K562 (cell line): ENCODE measurements around the gene PLAC8L1. TPM values are rescaled to one million over a fixed set of nuclear protein-coding genes. Genes with fewer than 3 reads are reported as not detected.

Experiments used
- ATAC-seq: fragments of 200-7000 bp; cut with Tn5 transposase; 3 replicates; pipeline ENCODE4 v1.9.1; 2020; ENCODE audit warnings: moderate library complexity
- BruUV-seq: library from RNA; stranded (reverse); fragments of 400-500 nt; replicated peaks from 2 replicates; lab custom pipeline; 2021; lab: Mats Ljungman, UMichigan
- CTCF ChIA-PET: fragments of 300-600 bp; formaldehyde crosslinking; extraction: SDS; loops from one replicate; lab custom pipeline; 2021; ENCODE audit warnings: low intra/inter-chr PET ratio; lab: Yijun Ruan, JAX
- POLR2A ChIA-PET: fragments of 300-600, 350-650 bp; sonication (Branson Sonifier 250); formaldehyde crosslinking; extraction: SDS; loops from one replicate; lab custom pipeline; 2021; ENCODE audit warnings: antibody characterized with exemption, inconsistent platforms; lab: Yijun Ruan, JAX
- DNase-seq, 4 experiments: peaks; one replicate each; pipeline versions ENCODE4 v3.0.0 to v3.0.0-alpha.2; 2011 to 2018; ENCODE audit warnings: low spot score in 3 of 4, mixed read lengths in 3 of 4; ENCODE audit errors: extremely low read depth in 1 of 4
- FAIRE-seq: peaks from 2 replicates; lab custom pipeline; 2011; peaks lifted over from hg19 to GRCh38; lab: Jason Lieb, UNC
- H2AFZ ChIP-seq: 2 replicates; pipeline ENCODE4 v1.6.0; 2011; ENCODE audit warnings: low read depth, low read length, control low read depth, inconsistent platforms
- H3K27ac ChIP-seq: fragments of 200-600 bp; 3 replicates; pipeline ENCODE4 v1.8.0; 2011; ENCODE audit warnings: low read depth, mild to moderate bottlenecking, control low read depth, inconsistent platforms, low read length, moderate library complexity, mixed read lengths; ENCODE audit errors: extremely low read depth
- H3K27me3 ChIP-seq, 2 experiments: fragments of 300-600 bp in 1 of 2; 2 replicates in 1 of 2; 3 replicates in 1 of 2; pipeline versions ENCODE4 v1.6.0 to v1.8.0; 2011; ENCODE audit warnings: inconsistent platforms in 2 of 2, low read length in 2 of 2, mild to moderate bottlenecking in 1 of 2, mixed read lengths in 1 of 2, moderate library complexity in 1 of 2; ENCODE audit not compliant: control insufficient read depth in 2 of 2, insufficient read depth in 2 of 2
- H3K36me3 ChIP-seq: fragments of 300-600 bp; 3 replicates; pipeline ENCODE4 v1.8.0; 2011; ENCODE audit warnings: mild to moderate bottlenecking, low read length, inconsistent platforms; ENCODE audit not compliant: control insufficient read depth, insufficient read depth
- H3K4me1 ChIP-seq, 2 experiments: fragments of 200-600 bp in 1 of 2; replicated peaks in 1 of 2; 2 replicates in 1 of 2; 3 replicates in 1 of 2; pipeline versions ENCODE4 v1.5.1 to v1.8.0; 2011; ENCODE audit warnings: inconsistent platforms in 2 of 2, low read length in 2 of 2, mild to moderate bottlenecking in 1 of 2, mixed read lengths in 1 of 2, moderate library complexity in 1 of 2; ENCODE audit not compliant: control insufficient read depth in 2 of 2, insufficient read depth in 2 of 2
- H3K4me2 ChIP-seq: 2 replicates; pipeline ENCODE4 v1.6.1; 2011; ENCODE audit warnings: low read length, control low read depth, inconsistent platforms, mixed read lengths; ENCODE audit not compliant: insufficient read depth
- H3K4me3 ChIP-seq: fragments of 200-600 bp; sonication (generic), shearing (Covaris generic); 2 replicates; pipeline ENCODE4 v1.5.1; 2016; ENCODE audit warnings: control low read depth, inconsistent platforms
- H3K79me2 ChIP-seq: fragments of 200-600 bp; 3 replicates; pipeline ENCODE4 v1.8.0; 2011; ENCODE audit warnings: low read length, inconsistent platforms; ENCODE audit not compliant: control insufficient read depth, insufficient read depth
- H3K9ac ChIP-seq, 2 experiments: 2 replicates each; pipeline versions ENCODE4 v1.6.0 to v1.6.1; 2011; ENCODE audit warnings: low read depth in 2 of 2, low read length in 2 of 2, control low read depth in 1 of 2, inconsistent platforms in 1 of 2, mild to moderate bottlenecking in 1 of 2, mixed read lengths in 1 of 2; ENCODE audit not compliant: insufficient read depth in 1 of 2
- H3K9me1 ChIP-seq: one replicate; pipeline ENCODE4 v1.6.0; 2011; ENCODE audit warnings: inconsistent platforms, mild to moderate bottlenecking, low read length, moderate library complexity; ENCODE audit not compliant: control insufficient read depth, insufficient read depth
- H3K9me3 ChIP-seq: replicated peaks from 2 replicates; pipeline ENCODE4 v1.5.1; 2011; ENCODE audit warnings: low read depth, low read length, inconsistent platforms; ENCODE audit not compliant: control insufficient read depth, insufficient read depth
- H4K20me1 ChIP-seq: replicated peaks from 2 replicates; pipeline ENCODE4 v1.6.1; 2011; ENCODE audit warnings: low read length, inconsistent platforms, mixed read lengths; ENCODE audit not compliant: control insufficient read depth, insufficient read depth
- ARID2 ChIP-seq: fragments of 450-650 bp; IDR thresholded peaks from 2 replicates; pipeline ENCODE4 v1.6.1; 2017; ENCODE audit warnings: antibody characterized with exemption, mild to moderate bottlenecking
- DACH1 ChIP-seq: fragments of 450-650 bp; IDR thresholded peaks from 2 replicates; pipeline ENCODE4 v1.6.1; 2018; ENCODE audit not compliant: partially characterized antibody
- E2F3 ChIP-seq: fragments of 250-450 bp; sonication (Bioruptor Pico); IDR thresholded peaks from 2 replicates; pipeline ENCODE4 v1.4.0; 2020; ENCODE audit warnings: mild to moderate bottlenecking
- EGR1 ChIP-seq: fragments of 450-650 bp; conservative IDR thresholded peaks from 2 replicates; pipeline ENCODE4 v1.6.1; 2017; ENCODE audit warnings: mild to moderate bottlenecking
- FOXP1 ChIP-seq: sonication (generic); formaldehyde crosslinking; IDR thresholded peaks from 2 replicates; pipeline ENCODE4 v1.8.0; 2022; ENCODE audit warnings: mild to moderate bottlenecking, missing genetic modification reagents
- HNRNPLL ChIP-seq: fragments of 200-400 bp; formaldehyde crosslinking; IDR thresholded peaks from 2 replicates; pipeline ENCODE4 v1.6.1; 2017; ENCODE audit warnings: low read length, low read depth, mild to moderate bottlenecking; ENCODE audit not compliant: poor library complexity, severe bottlenecking
- MAFG ChIP-seq: fragments of 450-650 bp; conservative IDR thresholded peaks from 2 replicates; pipeline ENCODE4 v1.6.1; 2016; ENCODE audit warnings: missing genetic modification characterization, missing compliant biosample characterization
- SETDB1 ChIP-seq: IDR thresholded peaks from one replicate; pipeline ENCODE4 v1.6.1; 2012; ENCODE audit warnings: low read length, control low read depth, inconsistent platforms
- SRF ChIP-seq, 2 experiments: fragments of 250-450, 450-650 bp in 1 of 2; sonication (Bioruptor Pico) in 1 of 2; sonication (generic) in 1 of 2; formaldehyde crosslinking; IDR thresholded peaks; 2 replicates each; pipeline versions ENCODE4 v1.5.0 to v1.5.1; 2020 to 2022; ENCODE audit warnings: mild to moderate bottlenecking in 1 of 2, missing genetic modification reagents in 1 of 2
- TCF7L2 ChIP-seq: fragments of 150-350 bp; IDR thresholded peaks from 2 replicates; pipeline ENCODE4 v1.6.1; 2016; ENCODE audit warnings: low read depth, mild to moderate bottlenecking, low read length, moderate library complexity
- THRAP3 ChIP-seq: fragments of 450-650 bp; IDR thresholded peaks from 2 replicates; pipeline ENCODE4 v1.6.1; 2016; ENCODE audit warnings: mild to moderate bottlenecking, inconsistent platforms, borderline replicate concordance
- ZNF124 ChIP-seq: sonication (generic); formaldehyde crosslinking; IDR thresholded peaks from 2 replicates; pipeline ENCODE4 v1.8.1; 2022; ENCODE audit warnings: missing genetic modification reagents
- WGBS: fragments of 100-300 bp; shearing (Covaris generic); methylation state at CpG from one replicate; pipeline ENCODE4 v1.1.6; 2016; ENCODE audit warnings: low coverage, mixed read lengths; ENCODE audit not compliant: insufficient coverage; ENCODE audit errors: missing lambda C conversion rate; 5-methylcytosine and 5-hydroxymethylcytosine counted together
- in situ Hi-C: fragments of 300-500 bp; cut with MboI; formaldehyde crosslinking; loops from 4 replicates; pipeline ENCODE4 v1.15.0; 2018; ENCODE audit warnings: inconsistent platforms, mixed read lengths
- intact Hi-C: fragments of 100-400 bp; cut with micrococcal nuclease; formaldehyde crosslinking; loops from 2 replicates; pipeline ENCODE4 v1.14.2; 2022
- polyA plus RNA-seq, 8 experiments: library from polyadenylated mRNA; depleted of rRNA in 4 of 8; stranded (reverse) in 5 of 8; unstranded in 3 of 8; fragments of >200 nt; fragmentation: Nextera tagmentation in 2 of 8; fragmentation: Illumina TruSeq in 1 of 8; extraction: Ambion mirVana in 2 of 8; extraction: Trizol in 1 of 8; gene quantifications; 2 replicates each; pipeline versions ENCODE4 v1.2.1 to v1.2.3, GENCODE V29; 2011 to 2014; ENCODE audit warnings: inconsistent platforms in 1 of 8, missing spikeins in 1 of 8
- total RNA-seq, 7 experiments: library from RNA; depleted of rRNA in 6 of 7; stranded (reverse); fragments of >200 nt in 6 of 7; fragmentation: Illumina TruSeq in 2 of 7; extraction: Trizol in 2 of 7; gene quantifications; 2 replicates each; pipeline versions ENCODE4 v1.2.1 to v1.2.3, GENCODE V29; 2011 to 2021; ENCODE audit warnings: low replicate concordance in 1 of 7
- TF ChIP-seq, protein P1 (sequence below): fragments of 250-450 bp; sonication (Bioruptor Pico); IDR thresholded peaks from 2 replicates; pipeline ENCODE4 v1.5.0; 2022; ENCODE audit warnings: mild to moderate bottlenecking
- TF ChIP-seq, protein P2 (sequence below), 2 experiments: fragments of 450-650 bp; IDR thresholded peaks; 2 replicates each; pipeline ENCODE4 v1.6.1; 2018; ENCODE audit warnings: mild to moderate bottlenecking in 2 of 2, low read depth in 1 of 2; ENCODE audit not compliant: partially characterized antibody in 2 of 2
- TF ChIP-seq, protein P3 (sequence below): sonication (generic); formaldehyde crosslinking; IDR thresholded peaks from 2 replicates; pipeline ENCODE4 v1.9.0; 2022; ENCODE audit warnings: mild to moderate bottlenecking, missing genetic modification reagents

The PLAC8L1 gene
- total and polyA plus RNA-seq, 9 of the 15 experiments (the other 6 are each of a cell fraction or from before 2014, with no cell fraction given): 0.10 to 0.43 (median 0.26) TPM; not detected in 3

- TF ChIP-seq, protein P1, sequence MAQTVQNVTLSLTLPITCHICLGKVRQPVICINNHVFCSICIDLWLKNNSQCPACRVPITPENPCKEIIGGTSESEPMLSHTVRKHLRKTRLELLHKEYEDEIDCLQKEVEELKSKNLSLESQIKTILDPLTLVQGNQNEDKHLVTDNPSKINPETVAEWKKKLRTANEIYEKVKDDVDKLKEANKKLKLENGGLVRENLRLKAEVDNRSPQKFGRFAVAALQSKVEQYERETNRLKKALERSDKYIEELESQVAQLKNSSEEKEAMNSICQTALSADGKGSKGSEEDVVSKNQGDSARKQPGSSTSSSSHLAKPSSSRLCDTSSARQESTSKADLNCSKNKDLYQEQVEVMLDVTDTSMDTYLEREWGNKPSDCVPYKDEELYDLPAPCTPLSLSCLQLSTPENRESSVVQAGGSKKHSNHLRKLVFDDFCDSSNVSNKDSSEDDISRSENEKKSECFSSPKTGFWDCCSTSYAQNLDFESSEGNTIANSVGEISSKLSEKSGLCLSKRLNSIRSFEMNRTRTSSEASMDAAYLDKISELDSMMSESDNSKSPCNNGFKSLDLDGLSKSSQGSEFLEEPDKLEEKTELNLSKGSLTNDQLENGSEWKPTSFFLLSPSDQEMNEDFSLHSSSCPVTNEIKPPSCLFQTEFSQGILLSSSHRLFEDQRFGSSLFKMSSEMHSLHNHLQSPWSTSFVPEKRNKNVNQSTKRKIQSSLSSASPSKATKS: no peak
- TF ChIP-seq EGR1: no peak
Measured at GRCh38 chr5:146088098-146088497, 17.3 kb downstream of the PLAC8L1 start (continued).

DNA sequence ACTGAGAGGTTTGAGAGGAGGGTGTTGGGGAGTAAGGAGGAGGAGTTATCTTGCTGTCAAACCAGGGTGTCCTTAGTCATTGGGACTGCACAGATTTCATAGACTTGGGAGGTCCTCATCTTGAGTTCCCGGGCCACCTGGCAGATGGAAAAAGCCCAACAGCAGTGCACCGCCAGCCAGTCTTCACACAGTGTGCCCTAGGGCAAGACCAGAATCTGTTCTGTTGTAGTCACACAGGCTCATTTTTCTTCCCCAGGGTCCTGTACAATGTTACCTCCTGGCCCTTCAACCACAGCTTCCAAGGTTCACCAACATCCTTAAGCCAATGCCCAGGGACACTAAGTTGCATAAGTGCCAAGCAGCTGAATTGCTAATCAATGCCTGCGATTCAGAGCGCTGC lies 21.0 kb downstream of the PLAC8L1 start:
- in situ Hi-C loops: no loop called here
- intact Hi-C loops: no loop called here
- DNase-seq (no peak), FAIRE-seq (no peak), ATAC-seq (no peak)
- Histone ChIP-seq H3K79me2 (no peaks in the 10 kb centered on the region), H3K4me2 (no peak overlapping the region), H3K9ac (no peak overlapping the region), H3K27me3 (peaks cover 7 to 28% of the 10 kb centered on the region in 2 experiments; a peak in 4 of 5 replicates), H2AFZ (no peak overlapping the region), H4K20me1 (no peaks in the 10 kb centered on the region), H3K4me3 (no peak overlapping the region), H3K9me3 (no peaks in the 10 kb centered on the region), H3K27ac (no peak overlapping the region), H3K9me1 (no peaks in the 10 kb centered on the region), H3K36me3 (no peaks in the 10 kb centered on the region), H3K4me1 (no peaks in the 10 kb centered on the region)
- 46% methylated on average over 4 of the region's 4 CpGs for WGBS
- TF ChIP-seq FOXP1 (CRISPR knock-in tag) (no peak), THRAP3 (no peak), DACH1 (no peak), SRF (CRISPR knock-in tag; IDR thresholded peaks at IDR 0.05) (no peak), SETDB1 (no peak), HNRNPLL (no peak), ARID2 (no peak), ZNF124 (CRISPR knock-in tag) (no peak), TCF7L2 (no peak), MAFG (tag) (no peak), E2F3 (CRISPR knock-in tag) (no peak)
- TF ChIP-seq, protein P2, sequence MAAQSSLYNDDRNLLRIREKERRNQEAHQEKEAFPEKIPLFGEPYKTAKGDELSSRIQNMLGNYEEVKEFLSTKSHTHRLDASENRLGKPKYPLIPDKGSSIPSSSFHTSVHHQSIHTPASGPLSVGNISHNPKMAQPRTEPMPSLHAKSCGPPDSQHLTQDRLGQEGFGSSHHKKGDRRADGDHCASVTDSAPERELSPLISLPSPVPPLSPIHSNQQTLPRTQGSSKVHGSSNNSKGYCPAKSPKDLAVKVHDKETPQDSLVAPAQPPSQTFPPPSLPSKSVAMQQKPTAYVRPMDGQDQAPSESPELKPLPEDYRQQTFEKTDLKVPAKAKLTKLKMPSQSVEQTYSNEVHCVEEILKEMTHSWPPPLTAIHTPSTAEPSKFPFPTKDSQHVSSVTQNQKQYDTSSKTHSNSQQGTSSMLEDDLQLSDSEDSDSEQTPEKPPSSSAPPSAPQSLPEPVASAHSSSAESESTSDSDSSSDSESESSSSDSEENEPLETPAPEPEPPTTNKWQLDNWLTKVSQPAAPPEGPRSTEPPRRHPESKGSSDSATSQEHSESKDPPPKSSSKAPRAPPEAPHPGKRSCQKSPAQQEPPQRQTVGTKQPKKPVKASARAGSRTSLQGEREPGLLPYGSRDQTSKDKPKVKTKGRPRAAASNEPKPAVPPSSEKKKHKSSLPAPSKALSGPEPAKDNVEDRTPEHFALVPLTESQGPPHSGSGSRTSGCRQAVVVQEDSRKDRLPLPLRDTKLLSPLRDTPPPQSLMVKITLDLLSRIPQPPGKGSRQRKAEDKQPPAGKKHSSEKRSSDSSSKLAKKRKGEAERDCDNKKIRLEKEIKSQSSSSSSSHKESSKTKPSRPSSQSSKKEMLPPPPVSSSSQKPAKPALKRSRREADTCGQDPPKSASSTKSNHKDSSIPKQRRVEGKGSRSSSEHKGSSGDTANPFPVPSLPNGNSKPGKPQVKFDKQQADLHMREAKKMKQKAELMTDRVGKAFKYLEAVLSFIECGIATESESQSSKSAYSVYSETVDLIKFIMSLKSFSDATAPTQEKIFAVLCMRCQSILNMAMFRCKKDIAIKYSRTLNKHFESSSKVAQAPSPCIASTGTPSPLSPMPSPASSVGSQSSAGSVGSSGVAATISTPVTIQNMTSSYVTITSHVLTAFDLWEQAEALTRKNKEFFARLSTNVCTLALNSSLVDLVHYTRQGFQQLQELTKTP (IDR thresholded peaks at IDR 0.05; ENCODE audit: low read depth in 1 of 2, partially characterized antibody in 2 of 2): no peak
- TF ChIP-seq, protein P3, sequence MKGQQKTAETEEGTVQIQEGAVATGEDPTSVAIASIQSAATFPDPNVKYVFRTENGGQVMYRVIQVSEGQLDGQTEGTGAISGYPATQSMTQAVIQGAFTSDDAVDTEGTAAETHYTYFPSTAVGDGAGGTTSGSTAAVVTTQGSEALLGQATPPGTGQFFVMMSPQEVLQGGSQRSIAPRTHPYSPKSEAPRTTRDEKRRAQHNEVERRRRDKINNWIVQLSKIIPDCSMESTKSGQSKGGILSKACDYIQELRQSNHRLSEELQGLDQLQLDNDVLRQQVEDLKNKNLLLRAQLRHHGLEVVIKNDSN: no peak
- CTCF ChIA-PET: no interaction called here
- POLR2A ChIA-PET: no interaction called here
- no TSS peak for BruUV-seq
